ENCODE results near the gene FGF22.
A peak's percentile ranks its signal among the peaks of the same experiment; 100 is the strongest.
"Not testable (repeated sequence)": the region's sequence is repeated elsewhere in the genome, so short reads cannot be mapped to it uniquely, and the experiment has no call there.

The FGF22 gene

DNA sequence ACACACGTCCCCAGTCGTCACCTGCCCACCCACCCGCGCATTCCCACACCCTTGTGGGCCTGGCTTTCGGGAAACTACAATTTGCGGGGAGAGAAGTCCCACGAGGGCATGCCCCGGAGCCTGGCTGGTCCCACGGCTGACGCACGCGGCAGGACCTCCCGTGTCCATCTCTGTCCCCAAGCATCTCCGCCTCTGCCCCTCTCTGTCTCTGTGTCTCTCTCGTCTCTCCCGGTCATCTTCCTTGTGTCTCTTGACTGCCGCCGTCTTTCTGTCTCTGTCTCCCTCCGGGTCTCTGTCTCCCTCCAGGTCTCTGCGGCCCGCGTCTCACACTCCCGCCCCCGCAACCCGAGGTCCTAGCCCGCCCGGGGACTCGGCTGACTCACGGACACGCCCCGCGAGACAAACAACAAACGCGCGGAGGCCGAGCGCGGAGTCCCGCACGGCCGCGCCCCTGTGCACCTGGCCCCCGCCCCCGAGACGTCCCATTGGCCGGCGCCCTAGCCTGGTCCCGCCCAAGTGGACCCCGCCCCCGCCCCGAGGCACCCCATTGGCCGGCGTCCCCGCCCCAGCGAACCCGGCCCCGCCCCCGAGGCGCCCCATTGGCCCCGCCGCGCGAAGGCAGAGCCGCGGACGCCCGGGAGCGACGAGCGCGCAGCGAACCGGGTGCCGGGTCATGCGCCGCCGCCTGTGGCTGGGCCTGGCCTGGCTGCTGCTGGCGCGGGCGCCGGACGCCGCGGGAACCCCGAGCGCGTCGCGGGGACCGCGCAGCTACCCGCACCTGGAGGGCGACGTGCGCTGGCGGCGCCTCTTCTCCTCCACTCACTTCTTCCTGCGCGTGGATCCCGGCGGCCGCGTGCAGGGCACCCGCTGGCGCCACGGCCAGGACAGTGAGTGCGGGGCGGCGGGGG is at the start of gene FGF22:
Gene FGF22, plus strand, starts transcription at position 627 of the 908 bp plus-strand sequence. Its CDS starts 47 bp downstream, at position 674.
- peak; percentile 42 for DNase-seq

DNA sequence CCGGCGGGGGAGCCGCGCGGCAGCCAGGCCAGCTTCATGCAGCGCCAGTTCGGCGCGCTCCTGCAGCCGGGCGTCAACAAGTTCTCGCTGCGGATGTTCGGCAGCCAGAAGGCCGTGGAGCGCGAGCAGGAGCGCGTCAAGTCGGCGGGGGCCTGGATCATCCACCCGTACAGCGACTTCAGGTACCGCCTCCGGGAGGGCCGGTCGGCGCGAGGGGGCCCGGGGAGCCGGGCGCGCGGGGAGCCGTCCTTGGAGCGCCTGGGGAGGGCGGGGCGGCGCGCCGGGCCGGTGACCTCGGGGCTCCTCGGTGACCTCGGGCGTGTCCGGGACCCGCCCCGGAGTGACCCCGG is 49.3 kb upstream of the FGF22 start:
- no peak for DNase-seq

DNA sequence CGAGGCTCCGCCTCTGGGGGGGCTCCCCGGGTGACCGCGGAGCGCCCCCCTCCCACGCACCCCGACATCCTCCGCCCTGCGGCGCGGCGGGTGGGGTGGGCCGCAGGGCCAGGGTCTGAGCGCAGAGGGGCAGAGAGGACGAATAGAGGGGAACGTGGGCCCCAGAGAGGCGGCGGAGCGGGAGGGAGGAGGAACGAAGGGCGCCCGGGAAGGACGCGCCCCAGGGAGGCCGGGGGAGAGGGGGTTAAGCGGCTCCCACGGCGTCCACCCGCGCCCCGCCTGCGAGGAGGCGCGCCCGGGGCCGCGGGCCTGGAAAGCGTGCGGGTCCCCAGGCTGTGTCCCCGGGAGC is 49.0 kb upstream of the FGF22 start:
- DNase-seq = no peak

DNA sequence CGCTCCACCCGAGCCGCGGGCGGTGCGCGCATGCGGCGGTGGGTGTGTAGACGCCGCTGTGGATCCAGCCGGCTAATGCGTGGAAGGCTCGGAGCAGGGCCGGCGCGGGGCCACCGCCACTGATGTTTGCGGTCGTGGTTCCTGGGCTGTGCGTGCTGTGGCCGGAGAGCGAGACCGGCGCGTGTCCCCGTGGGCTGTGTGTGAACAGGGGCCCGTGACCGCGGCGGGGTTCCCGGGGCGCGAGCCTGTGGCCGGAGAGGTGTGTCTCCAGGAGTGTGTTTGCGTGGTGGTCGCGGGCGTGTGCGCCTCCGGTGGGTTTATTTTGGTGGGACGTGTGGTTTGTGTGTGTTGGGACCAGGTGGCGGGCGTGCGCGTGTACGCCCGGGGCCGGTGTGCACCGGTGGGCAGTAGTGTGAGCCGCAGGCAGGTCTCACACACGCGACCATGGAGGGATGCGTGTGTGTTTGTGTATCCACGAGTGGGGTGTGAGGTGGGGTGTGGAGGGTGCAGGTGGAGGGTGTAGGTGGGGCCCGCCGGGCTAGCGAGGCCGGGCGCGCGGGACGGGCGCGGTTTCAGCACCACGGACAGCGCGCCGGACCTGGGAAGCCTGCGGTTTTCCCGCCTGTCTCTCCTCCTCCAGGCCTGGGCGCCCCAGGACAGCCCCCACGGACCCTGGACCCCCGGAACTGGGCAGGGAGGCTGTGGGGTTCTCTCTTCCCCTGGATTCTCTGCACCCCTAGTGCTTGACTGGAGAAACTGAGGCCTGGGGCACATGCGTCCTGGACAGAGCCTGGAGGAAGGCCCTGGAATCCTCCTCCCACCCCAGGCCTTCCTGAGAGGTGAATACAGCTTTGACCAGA is 48.4 kb upstream of the FGF22 start:
- no peak for DNase-seq

DNA sequence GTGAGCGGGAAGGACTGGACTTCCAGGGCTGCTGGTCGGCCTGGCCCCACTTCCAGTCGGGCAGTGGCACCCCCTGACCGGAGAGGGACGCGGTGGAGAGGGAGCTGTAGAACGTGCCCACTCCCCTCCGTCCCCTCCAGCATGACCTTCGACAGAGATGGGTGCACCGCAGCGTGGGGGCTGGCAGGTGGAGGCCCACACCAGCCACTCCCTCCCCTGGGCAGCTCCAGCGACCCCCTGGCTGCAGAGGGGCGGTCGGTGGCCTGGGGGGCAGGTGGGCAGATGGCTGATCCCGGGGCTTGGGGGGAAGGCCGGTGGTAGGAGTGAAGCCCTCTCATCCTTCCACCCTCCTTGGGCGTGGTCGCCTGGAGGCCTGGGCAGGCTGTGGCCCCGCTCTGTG is 47.6 kb upstream of the FGF22 start:
- no peak for DNase-seq

DNA sequence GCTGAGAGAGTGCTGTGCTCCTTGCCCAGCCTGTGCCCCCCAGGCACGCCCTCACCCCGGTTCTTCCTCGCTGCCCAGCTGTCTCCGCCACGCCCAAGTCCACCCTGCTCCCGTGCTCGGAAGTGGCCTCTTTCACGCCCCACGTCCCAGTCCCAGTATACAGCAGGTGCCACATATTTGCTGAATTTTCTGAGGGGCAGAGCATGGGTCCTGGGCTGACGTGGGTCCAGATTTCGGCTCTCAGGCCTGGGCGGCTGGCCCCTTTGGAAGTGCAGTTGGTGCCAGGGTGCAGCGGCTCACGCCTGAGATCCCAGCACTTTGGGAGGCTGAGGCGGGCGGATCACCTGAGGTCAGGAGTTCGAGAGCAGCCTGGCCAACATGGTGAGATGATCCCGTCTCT is 46.6 kb upstream of the FGF22 start:
- no peak for DNase-seq

DNA sequence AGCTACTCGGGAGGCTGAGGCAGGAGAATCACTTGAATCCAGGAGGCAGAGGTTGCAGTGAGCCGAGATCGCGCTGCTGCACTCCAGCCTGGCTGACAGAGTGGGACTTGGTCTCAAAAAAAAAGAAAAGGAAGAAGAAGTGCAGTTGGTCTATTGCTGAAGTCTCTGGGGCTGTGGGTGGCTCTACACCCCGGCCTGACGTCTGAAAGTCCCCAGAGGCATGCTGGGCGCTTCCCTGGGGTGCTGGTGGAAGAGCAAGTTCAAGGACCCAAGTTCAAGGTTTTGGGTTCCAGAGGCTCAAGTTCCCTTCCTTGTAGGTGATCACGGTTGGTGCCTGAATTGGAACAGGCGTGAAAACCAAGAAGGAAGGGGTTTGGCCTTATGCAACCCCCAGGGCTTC is 46.2 kb upstream of the FGF22 start:
- no peak for DNase-seq

DNA sequence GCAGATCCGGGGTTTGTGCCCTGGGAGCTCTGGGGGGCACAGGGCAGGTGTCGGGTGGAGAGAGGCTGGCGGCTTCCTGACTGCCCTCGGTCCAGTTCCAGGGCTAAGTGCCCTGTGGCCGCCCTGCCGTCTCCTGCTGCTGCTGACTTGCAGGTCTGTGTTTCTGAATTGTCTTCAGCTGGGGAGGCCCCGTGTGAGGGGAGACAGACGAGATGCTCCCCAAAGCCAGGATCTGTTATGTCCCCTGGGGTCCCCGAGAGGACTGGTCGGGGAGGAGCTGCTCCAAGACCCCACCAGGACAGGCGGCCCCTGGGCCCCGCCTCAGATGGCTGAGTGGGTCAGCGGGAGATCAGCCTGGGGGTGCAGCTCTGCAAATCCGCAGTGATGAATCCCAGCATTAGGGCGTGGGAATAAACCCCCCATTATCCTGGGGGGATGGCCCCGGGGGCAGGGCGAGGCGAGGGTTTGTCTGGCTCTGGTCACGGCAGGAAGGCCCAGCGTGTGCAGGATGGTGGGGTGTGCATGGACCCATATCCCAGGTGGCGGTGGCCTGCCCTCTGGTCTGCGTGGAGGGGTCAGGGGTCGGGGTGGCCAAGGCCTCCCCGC is 45.3 kb upstream of the FGF22 start:
- DNase-seq = no peak

DNA sequence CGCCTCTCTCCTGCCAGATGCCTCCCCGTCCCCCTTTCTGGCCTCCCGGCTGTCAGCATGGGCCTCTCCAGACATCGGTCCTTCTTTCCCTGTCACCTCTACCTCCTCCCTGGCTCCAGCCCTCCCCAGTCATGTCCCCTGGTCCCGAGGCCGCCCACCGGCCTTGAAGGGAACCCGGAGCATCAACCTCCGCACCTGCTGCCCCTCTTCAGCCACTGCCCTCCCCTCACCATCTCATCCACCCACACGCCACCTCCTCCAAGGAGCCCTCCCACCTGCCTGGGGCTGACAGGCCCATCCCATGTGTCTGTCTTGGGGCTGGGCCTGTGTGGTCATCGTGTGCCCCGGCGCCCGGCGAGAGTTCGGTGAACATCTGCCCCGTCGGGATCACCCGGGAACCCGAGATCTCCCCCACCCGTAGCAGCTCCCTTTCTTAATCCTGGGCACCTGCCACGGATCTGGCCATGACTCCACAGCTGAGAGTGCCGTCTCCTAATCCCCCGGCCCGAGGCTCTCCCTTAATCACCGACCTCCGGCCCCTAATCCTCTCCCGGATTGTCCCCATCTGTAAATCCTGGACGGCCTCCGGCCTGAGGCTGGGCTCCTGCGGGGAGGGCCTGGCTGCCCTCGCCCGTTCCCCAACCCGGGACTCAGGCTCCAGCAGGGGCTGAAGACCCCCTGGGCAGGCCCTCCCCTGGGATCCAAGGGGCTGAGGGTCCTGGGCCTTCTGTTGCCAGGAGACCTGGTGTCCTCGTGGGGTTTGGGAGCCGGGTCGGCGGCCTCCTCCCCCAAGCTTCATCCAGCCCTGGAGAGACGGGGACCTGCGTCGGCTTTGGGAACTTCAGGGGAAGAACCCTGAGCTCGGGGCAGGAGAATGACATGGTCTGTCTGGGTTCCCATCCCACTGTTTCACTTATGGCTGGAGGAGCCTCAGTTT is 44.1 kb upstream of the FGF22 start:
- no peak for DNase-seq

DNA sequence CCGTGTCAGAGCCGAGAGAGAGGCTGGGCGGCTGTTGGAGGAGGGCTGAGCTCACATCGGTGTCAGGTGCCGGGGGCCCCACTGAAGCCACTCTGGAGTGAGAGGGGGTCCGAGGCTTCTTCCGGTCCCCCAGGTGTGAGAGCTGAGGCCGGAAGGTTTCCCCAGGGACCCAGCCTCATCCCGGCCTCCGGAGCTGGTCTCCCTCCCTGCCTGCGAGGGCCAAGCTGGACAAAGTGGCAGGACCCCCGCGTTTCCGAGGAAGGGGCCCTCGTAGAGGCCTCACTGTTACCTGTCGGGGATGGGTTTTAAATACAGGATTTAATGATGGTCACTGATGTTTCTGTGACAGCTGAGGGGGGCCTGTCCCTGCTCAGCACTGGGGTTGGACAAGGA is 43.4 kb upstream of the FGF22 start:
- no peak for DNase-seq

DNA sequence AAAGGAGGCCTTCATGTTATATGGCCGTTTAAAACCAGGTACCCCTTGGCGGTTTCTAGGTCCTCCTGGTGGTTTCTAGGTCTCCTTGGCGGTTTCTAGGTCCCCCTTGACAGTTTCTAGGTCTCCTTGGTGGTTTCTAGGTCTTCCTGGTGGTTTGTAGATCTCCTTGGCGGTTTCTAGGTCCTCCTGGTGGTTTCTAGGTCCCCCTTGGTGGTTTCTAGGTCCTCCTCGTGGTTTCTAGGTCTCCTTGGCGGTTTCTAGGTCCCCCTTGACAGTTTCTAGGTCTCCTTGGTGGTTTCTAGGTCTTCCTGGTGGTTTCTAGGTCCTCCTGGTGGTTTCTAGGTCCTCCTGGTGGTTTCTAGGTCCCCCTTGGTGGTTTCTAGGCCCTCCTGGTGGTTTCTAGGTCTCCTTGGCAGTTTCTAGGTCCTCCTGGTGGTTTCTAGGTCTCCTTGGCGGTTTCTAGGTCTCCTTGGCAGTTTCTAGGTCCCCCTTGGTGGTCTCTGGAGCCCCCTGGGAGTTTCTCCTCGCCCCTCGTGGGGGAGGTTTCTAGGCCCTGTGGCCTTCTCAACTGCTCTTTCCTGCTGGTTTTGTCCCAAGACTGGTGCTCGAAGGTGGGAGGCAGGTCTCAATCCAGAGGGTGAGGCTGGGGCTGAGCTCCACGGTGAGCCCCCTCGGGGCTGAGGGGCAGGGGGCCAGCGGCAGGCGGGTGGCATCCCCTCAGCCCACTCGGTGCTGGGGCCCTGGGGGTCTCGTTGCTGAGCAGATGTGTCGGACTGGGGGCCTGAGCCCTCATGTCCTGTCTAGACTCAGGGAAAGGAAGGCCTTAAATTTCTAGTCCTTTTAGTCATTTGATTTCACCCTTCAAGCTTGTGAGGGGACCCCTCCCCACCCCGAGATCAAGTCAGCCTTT is 42.0 kb upstream of the FGF22 start:
- no peak for DNase-seq

DNA sequence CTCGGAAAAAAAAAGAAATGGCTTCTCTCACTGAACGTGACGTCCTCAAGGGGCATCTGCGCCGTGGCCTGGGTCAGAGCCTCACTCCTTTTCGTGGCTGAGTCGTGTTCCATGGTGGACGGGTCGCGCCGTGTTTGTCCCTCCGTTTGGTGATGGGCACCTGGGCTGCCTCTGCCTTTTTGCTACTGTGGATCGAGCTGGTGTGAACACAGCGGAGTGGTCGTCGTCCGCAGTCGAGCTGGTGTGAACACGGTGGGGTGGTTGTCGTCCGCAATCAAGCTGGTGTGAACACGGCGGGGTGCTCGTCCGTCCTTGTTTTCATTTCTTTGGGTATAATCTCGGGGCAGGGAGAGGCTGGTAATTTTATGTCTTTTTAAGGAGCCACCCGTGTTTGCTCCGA is 38.4 kb upstream of the FGF22 start:
- no peak for DNase-seq

DNA sequence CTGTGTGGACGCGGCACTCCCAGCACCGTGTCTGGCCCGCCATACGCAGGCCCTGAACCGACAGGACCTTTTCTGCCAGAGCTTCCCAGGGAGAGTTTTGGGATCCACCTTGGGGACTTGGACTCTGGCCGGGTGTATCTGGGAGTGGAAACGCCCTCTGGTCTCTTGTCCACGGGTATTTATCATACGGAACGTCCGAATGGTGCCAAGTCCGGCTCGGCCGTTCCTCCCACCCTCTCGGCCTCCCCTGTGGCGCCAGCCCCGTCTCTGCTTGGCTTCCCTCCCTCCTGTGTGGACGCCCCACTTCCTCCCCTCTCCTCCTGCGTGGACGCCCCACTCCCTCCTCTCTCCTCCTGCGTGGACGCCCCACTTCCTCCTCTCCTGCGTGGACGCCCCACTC is 37.9 kb upstream of the FGF22 start:
- no peak for DNase-seq

DNA sequence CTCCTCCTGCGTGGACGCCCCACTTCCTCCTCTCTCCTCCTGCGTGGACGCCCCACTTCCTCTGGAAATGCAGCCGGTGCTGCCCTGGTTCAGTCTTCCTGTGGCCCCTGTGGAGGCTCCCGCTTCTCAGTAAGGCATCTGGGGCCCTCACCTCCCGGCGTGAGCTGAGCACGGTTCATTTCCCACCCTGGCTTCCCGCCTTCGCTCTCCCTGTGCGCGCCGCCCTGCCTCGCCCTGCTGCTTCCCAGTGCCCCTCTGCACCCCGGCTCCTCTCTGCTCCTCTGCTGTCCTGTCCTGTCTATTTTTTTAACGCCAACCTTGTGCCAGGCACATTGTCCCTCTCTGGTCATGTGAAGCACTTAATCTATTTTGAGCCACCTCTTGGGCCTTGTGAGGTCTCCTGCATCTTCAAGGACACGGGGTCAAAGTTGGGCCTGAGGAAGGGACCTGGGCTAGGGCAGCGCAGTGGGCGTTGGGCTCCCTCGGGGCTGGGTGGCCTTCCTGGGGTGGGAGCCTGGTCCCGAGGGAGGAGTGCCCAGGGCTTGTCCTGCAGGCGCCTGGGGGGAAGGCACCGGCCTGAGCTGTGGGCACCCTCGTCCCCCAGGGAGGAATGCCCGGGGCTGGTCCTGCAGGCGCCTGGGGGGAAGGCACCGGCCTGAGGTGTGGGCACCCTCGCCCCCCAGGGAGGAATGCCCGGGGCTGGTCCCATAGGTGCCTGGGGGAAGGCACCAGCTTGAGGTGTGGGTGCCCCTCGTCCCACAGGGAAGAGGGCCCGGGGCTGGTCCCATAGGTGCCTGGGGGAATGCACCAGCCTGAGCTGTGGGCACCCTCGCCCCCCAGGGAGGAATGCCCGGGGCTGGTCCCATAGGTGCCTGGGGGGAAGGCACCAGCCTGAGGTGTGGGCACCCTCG is 37.0 kb upstream of the FGF22 start:
- no peak for DNase-seq

DNA sequence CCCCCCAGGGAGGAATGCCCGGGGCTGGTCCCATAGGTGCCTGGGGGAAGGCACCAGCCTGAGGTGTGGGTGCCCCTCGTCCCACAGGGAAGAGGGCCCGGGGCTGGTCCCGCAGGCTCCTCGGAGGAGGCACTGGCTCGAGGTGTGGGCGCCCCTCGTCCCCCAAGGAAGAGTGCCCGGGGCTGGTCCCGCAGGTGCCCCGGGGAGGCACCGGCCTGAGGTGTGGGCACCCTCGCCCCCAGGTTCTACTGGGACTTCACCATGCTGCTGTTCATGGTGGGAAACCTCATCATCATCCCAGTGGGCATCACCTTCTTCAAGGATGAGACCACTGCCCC is 36.4 kb upstream of the FGF22 start:
- DNase-seq = not testable (repeated sequence)

DNA sequence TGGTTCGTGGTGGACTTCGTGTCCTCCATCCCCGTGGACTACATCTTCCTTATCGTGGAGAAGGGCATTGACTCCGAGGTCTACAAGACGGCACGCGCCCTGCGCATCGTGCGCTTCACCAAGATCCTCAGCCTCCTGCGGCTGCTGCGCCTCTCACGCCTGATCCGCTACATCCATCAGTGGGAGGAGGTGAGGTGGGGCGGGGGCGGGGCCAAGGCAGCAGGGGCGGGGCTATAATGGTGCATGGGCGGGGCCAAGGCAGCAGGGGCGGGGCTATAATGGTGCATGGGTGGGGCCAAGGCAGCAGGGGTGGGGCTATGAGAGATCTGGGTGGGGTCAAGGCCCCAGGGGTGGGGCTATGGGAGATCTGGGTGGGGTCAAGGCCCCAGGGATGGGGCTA is 35.9 kb upstream of the FGF22 start:
- DNase-seq = not testable (repeated sequence)

DNA sequence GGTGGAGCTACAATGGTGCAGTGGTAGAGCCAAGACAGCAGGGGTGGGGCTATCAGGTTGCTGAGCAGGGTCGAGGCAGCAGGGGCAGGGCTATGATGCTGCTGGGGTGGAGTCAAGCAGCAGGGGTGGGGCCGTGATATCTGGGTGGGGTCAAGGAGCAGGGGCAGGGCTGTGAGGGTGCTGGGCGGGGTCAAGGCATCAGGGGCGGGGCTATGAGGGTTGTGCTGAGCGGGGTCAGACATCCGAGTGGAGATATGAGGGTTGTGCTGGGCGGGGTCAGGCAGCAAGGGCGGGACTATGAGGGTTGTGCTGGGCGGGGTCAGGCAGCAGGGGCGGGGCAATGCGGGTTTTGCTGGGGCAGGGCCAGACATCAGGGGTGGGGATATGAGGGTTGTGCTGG is 35.3 kb upstream of the FGF22 start:
- no peak for DNase-seq

DNA sequence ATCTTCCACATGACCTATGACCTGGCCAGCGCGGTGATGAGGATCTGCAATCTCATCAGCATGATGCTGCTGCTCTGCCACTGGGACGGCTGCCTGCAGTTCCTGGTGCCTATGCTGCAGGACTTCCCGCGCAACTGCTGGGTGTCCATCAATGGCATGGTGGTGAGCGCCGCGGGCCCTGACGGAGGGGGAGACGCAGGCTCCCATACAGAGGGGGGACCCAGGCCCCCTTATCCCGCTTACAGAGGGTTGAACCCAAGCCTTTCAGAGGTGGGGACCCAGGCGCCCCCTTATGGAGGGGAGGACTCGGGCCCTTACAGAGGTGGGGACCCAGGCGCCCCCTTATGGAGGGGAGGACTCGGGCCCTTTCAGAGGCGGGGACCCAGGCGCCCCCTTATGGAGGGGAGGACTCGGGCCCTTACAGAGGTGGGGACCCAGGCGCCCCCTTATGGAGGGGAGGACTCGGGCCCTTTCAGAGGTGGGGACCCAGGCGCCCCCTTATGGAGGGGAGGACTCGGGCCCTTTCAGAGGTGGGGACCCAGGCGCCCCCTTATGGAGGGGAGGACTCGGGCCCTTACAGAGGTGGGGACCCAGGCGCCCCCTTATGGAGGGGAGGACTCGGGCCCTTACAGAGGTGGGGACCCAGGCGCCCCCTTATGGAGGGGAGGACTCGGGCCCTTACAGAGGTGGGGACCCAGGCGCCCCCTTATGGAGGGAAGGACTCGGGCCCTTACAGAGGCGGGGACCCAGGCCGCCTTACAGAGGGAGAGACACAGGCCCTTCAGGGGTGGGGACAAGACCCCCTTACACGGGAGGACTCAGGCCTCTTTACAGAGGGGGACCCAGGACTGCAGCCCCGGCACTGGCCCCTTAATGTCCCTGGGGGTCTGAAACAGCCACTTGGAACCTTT is 34.4 kb upstream of the FGF22 start:
- DNase-seq = not testable (repeated sequence)

Measured in kidney glomerular epithelial cell (primary cell).